ENCODE measurements around the gene GGTLC2.
"Not testable (repeated sequence)": the region's sequence is repeated elsewhere in the genome, so short reads cannot be mapped to it uniquely, and the experiment has no call there.

DNA sequence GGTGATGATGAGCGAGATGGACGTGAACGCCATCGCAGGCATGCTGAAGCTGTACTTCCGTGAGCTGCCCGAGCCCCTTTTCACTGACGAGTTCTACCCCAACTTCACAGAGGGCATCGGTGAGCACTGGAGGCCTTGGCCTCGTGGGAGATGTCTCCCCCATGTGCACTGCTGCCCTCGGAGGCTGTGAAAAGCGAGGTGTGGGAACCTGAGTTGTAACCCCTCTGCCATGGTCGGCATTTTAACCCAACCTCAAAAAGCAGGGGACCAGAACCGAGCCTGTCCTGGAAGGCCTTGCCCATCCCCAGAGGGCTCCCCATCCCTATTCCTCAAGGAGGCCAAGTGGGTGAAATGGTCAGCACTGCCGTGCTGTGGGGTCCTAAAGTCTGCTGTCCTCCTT lies 10.9 kb upstream of the GGTLC2 start:
- not testable (repeated sequence) for TF ChIP-seq POLR2AphosphoS5, POLR2A, SPI1, TAF1 (IDR thresholded peaks at IDR 0.05; ENCODE audit: low read depth, low read length)

Data from GM12891 (cell line).